GM18867 (cell line): ENCODE data around the gene GARIN3.

Experiments
- ATAC-seq: cut with Tn5 transposase; IDR thresholded peaks from one replicate; pipeline ENCODE4 v1.9.1; 2021; ENCODE audit warnings: mild to moderate bottlenecking, moderate library complexity; ENCODE audit not compliant: unreplicated experiment

GARIN3 gene

DNA sequence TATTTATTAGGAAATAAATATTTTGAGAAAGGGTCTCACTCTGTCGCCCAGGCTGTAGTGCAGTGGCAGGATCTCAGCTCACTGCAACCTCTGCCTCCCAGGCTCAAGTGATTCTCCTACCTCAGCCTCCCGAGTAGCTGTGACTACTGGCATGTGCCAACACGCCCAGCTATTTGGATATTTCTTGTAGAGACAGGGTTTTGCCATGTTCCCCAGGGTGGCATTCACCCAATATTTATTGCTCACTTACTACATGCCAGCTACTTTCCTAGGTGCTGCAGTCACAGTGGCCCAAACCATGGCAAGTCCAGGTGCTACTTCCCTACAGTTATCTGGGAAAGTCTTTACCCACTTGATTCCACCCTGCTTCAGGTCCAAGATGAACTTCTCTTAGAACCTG is 15.1 kb downstream of the GARIN3 start:
- no peak for ATAC-seq

DNA sequence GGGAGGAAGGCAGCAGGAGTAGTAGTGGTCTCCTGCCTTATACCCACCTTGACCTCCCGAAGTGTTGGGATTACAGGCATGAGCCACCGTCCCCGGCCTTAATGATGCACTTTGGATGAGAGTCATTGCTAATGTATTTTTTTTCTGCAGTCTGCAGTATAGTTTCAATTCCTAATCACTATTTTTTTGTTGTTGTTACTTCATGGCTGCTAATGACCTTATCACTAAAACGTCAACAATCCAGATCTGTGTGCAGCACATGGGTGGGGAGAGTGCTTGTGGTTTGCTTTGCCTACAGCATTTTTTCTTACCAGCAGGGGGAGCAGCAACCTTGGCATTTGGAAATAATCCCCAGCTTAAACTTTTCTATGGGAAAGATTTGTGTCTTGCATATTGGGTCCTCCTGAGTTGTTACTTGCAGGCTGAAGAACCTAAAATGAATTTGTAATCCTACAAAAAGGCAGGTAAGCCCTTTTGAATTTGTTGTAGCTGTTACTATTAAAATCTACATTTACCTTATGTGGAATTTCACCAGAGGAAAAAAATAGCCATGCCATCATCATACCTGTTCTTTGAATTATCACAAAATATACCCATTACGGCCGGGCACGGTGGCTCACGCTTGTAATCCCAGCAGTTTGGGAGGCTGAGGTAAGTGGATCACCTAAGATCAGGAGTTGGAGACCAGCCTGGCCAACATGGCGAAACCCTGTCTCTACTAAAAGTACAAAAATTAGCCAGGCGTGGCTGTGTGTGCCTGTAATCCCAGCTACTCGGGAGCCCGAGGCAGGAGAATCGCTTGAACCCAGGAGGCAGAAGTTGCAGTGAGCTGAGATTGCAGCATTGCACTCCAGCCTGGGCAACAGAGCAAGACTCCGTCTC is 17.1 kb downstream of the GARIN3 start:
- ATAC-seq = peak; percentile 78

DNA sequence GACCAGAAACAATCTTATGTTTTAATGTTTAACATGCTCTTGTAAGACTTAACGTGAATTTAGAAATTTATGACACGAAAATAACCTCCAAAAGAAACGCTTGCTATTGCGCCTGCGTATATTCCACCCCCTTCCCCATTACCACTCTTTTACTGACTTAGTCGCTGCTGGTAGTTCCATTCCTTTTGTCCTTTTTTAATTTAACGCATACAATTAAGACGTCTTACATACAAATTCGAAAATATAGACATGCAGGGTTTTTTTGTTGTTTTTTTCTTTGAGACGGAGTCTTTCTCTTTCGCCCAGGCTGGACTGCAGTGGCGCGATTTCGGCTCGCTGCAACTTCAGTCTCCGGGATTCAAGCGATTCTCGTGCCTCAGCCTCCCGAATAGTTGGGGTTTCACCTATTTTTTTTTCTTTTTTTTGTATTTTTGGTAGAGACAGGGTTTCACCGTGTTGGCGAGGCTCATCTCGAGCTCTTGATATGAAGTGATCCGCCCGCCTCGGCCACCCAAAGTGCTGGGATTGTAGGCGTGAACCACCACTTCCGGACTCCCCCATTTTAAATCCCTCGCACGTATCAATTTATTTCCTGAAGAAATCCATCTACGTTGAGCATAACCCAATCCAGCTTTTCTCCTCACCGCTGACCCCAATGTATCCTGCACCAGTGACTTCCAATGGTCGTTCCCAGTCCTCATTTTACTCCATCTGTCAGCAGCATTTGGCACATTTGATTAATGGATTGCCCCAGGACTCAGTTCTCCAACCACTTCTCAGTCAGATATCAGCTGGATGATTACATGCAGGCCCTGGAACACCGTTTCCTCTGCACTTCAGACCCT is 22.7 kb downstream of the GARIN3 start:
- ATAC-seq = peak; percentile 35

DNA sequence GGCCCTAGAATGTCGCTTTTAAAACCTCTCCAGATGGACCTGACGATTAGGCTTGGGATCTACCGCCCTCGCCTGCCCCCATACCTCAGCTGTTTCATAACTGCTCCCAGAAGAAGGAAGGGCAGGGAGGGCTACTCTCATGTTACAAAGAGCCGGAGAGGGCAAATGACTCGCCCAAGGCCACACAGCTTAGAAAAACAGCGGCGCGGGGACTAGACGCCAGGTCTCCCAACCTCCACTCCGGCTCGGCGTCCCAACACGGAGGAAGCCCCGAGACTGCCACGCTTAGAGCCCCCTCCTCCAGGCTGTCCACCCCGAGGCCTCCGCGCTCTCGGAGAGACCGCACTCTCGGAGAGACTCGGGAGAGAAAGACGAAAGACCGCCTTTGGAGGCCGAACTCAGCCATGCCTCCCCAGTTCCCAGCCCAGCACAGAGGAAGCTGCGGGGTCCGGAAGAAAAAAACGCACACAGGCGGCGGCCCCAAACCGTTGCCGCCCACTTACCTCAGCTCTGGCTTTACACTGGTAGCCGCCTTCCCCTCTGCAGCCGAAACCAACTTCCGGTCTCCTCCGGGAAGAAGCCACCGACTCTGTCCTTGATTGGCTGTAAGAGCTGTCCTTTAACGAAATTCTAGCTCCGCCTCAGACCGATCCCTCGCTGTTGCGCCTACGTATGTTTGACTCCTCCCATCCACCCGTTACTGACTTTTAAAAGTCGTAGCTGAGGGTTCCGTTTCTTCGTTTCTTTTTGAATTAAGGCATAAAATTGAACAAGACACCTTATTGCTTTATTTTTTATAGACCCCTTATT is 23.5 kb downstream of the GARIN3 start, which contains the start of gene MED7:
MED7 (minus strand) TSS at position 549 of the 810 bp plus-strand sequence. CDS start 3,434 bp downstream, outside the sequence.
- ATAC-seq = peak; percentile 99

DNA sequence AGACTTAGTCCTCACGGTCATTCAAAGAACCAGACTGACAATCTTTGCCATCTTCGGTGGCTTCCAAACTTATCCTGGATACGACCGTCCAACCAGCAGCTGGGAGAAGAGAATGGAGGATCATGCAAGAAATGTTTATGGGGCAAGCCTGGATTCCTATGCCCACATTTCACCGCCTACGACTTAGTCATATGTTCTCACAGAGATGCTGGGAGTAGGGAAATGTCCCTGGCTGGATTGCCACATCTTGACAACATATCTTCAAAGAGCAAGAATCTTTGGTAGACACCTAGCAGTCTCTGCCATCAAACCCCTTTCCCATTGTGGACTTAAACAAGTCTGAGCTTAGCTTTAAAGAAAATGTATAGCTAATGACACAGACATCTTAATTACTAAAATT is 28.4 kb downstream of the GARIN3 start:
- no peak for ATAC-seq

DNA sequence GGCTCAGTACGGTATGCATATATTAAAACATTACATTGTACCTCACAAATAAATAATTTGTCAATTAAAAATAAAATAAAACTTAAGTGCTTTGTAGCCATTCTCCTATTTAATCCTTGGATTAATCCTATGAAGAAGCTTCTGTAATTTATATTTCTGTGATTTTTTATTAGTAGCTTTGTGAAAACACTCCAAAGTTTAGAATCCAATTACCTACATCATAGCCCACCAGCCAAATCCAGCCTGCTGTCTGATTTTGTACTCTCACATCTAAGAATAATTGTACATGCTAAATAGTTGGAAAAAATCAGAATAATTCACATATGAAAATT is 33.8 kb downstream of the GARIN3 start:
- ATAC-seq = no peak

DNA sequence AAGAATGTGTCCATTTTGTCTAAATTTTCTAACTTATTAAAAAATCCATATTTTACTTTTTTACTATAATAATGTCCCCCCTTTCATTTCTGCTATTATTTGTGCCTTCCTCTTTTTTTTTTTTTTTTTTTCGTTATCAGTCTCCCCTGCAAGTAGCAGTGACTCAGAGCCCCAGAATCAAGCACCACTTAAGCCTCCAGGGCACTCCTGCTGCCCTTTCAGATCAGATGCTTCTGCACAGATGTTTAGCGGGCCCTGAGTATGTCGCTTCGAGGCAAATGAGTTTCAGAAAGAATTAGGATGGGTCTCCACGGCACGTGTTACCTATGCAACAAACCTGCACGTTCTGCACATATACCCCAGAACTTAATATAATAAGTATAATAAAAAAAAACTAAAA is 35.1 kb downstream of the GARIN3 start:
- peak; percentile 65 for ATAC-seq

DNA sequence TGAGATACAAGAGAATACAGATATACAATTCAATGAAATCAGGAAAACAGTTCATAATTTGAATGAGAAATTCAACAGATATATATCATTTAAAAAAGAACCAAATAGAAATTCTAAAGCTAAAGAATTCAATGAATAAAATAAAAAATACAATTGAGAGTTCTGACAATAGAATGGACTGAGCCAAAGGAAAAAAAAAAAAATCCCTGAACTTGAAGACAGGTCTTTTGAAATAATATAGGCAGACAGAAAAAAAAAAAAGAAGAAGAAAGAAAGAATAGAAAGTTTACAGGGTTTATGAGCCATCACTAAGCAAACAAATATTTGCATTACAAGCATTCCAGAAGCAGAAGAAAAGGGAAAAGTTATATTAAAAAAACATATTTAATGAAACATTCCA is 44.4 kb downstream of the GARIN3 start:
- no peak for ATAC-seq

DNA sequence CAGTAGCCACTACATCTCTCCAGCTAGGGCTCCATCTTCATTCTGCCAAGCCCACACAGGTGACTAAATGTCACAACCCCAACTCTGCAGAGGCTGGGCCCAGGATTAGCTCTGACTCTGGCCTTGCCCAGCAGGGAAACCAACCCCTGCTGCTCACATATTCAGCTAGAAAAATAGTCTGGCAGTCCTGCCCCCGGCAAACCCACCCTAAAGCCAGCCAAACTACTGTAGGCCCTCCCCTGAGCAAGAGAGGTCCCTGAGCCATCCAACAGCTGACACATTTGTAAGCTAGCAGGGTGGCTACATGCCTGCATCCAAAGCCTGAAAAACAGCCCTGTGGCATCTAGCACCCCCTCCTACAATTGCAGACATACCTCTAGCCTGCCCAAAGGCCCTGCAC is 46.0 kb downstream of the GARIN3 start:
- no peak for ATAC-seq

DNA sequence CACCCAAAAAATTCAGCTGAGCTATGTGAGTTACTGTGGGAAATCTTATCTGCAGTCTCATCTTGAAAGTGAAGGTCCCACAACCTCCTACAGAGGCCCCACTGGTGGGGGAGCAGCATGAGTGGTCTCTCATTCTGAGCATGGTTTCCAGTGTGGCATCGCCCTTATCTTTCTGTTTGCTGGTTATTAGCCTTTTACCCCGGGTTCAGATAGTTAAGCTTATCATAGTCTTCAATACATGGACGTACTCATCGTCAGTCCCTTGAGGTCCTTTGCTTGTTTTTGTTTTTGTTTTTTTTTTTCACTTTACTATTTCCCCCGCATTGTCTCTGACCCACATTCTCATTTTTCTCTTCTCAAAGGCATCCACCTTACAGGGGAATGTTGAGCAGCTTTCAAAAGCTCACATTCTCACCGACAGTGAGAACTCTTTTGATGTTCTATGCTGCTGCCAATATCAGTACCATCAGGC is 49.5 kb downstream of the GARIN3 start:
- ATAC-seq = peak; percentile 87

DNA sequence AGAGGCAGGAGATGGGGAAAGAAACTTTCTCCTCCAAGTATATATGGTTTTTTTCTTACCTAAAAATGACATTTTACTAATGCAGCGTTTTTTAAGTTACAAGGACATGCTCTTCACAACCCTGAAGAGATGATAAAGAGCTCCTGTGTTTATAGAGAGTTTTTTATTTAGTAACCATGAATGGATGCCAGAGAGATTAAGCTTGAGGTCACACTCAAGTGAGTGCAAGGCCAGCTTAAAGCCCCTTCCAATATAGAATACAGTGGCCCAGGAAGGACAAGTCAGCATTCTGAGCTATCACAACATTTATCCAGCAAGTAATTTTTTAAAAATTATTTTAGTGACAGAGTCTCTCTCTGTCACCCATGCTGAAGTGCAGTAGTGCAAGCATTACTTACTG is 50.6 kb downstream of the GARIN3 start:
- ATAC-seq = no peak

DNA sequence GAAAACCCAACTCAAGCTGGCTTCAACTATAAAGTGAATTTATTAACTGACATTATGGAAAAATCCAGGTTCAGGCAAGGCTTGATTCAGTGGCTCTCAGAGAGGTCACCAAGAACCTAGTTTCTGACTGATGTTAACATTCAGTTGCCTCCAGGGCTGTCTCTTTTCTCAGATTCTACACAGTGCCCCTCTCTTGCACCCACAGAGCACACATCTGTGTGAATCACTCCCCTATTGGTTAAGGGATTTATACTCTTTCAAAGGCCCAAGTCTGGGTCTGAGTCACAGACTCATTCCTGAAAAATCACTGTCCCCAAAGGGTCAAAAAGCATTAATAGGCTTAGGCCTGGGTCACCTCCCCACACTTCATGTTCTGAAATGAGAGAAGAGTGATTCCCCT is 51.1 kb downstream of the GARIN3 start:
- ATAC-seq = no peak

DNA sequence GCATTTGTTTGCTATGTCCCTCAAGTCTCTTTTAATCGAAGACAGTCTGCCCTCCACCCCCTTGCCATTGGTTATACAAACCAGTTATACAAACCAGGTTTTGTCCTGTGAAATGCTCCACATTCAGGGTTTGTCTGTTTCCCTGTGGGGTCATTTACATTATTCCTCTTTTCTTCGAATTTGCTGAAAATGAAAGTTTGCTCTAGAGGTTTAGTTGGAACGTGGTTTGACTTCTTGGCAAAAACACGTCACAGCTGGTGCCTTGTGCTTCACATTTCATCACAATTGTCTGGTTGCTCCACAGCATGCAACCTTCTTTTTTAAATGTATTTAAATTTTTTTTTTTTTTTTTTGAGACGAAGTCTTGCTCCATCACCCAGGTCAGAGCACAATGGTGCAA is 53.1 kb downstream of the GARIN3 start:
- no peak for ATAC-seq
